ENCODE measurements around the gene BTBD16. TPM values are rescaled to one million over a fixed set of nuclear protein-coding genes. Genes with fewer than 3 reads are reported as not detected.

BTBD16 gene
- total and polyA plus RNA-seq, 2 of the 13 experiments (the other 11 are each of a cell fraction or from before 2014, with no cell fraction given) = 5.0 to 11.9 TPM

- TF ChIP-seq, protein P1, sequence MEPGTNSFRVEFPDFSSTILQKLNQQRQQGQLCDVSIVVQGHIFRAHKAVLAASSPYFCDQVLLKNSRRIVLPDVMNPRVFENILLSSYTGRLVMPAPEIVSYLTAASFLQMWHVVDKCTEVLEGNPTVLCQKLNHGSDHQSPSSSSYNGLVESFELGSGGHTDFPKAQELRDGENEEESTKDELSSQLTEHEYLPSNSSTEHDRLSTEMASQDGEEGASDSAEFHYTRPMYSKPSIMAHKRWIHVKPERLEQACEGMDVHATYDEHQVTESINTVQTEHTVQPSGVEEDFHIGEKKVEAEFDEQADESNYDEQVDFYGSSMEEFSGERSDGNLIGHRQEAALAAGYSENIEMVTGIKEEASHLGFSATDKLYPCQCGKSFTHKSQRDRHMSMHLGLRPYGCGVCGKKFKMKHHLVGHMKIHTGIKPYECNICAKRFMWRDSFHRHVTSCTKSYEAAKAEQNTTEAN (CRISPR knock-in tag; conservative IDR thresholded peaks at IDR 0.05) = no peak
- TF ChIP-seq ZNF740 (CRISPR knock-in tag; IDR thresholded peaks at IDR 0.05) = no peak
- TF ChIP-seq CENPX (CRISPR knock-in tag; IDR thresholded peaks at IDR 0.05) = no peak
- TF ChIP-seq FOXK1 (CRISPR knock-in tag; IDR thresholded peaks at IDR 0.05; ENCODE audit: borderline replicate concordance, low read depth) = no peak; the same call in 1 of the 2 replicates
- no peak for TF ChIP-seq ZSCAN30 (CRISPR knock-in tag; IDR thresholded peaks at IDR 0.05)
- no peak for TF ChIP-seq ZNF124 (CRISPR knock-in tag; IDR thresholded peaks at IDR 0.05)
- no peak for TF ChIP-seq ZKSCAN5 (CRISPR knock-in tag; IDR thresholded peaks at IDR 0.05)
- TF ChIP-seq NFYB (CRISPR knock-in tag; IDR thresholded peaks at IDR 0.05) = no peak
- 0 out of 2 replicates have a peak, but pooled peaks have one; percentile 25 for TF ChIP-seq MEIS1 (CRISPR knock-in tag; IDR thresholded peaks at IDR 0.05; ENCODE audit: borderline replicate concordance)
- TF ChIP-seq, protein P2, sequence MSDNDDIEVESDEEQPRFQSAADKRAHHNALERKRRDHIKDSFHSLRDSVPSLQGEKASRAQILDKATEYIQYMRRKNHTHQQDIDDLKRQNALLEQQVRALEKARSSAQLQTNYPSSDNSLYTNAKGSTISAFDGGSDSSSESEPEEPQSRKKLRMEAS (IDR thresholded peaks at IDR 0.05) = peak; percentile 13; the same call in 1 of the 2 replicates
- TF ChIP-seq, protein P3, sequence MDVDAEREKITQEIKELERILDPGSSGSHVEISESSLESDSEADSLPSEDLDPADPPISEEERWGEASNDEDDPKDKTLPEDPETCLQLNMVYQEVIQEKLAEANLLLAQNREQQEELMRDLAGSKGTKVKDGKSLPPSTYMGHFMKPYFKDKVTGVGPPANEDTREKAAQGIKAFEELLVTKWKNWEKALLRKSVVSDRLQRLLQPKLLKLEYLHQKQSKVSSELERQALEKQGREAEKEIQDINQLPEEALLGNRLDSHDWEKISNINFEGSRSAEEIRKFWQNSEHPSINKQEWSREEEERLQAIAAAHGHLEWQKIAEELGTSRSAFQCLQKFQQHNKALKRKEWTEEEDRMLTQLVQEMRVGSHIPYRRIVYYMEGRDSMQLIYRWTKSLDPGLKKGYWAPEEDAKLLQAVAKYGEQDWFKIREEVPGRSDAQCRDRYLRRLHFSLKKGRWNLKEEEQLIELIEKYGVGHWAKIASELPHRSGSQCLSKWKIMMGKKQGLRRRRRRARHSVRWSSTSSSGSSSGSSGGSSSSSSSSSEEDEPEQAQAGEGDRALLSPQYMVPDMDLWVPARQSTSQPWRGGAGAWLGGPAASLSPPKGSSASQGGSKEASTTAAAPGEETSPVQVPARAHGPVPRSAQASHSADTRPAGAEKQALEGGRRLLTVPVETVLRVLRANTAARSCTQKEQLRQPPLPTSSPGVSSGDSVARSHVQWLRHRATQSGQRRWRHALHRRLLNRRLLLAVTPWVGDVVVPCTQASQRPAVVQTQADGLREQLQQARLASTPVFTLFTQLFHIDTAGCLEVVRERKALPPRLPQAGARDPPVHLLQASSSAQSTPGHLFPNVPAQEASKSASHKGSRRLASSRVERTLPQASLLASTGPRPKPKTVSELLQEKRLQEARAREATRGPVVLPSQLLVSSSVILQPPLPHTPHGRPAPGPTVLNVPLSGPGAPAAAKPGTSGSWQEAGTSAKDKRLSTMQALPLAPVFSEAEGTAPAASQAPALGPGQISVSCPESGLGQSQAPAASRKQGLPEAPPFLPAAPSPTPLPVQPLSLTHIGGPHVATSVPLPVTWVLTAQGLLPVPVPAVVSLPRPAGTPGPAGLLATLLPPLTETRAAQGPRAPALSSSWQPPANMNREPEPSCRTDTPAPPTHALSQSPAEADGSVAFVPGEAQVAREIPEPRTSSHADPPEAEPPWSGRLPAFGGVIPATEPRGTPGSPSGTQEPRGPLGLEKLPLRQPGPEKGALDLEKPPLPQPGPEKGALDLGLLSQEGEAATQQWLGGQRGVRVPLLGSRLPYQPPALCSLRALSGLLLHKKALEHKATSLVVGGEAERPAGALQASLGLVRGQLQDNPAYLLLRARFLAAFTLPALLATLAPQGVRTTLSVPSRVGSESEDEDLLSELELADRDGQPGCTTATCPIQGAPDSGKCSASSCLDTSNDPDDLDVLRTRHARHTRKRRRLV (CRISPR knock-in tag; IDR thresholded peaks at IDR 0.05) = no peak
- TF ChIP-seq ZNF513 (CRISPR knock-in tag; conservative IDR thresholded peaks at IDR 0.05) = no peak
- TF ChIP-seq, protein P4, sequence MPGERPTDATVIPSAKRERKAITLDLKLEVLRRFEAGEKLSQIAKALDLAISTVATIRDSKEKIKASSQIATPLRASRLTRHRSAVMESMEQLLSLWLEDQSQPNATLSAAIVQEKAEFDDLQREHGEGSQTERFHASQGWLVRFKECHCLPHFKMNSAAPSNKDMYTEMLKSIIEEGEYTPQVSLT (CRISPR knock-in tag; IDR thresholded peaks at IDR 0.05; ENCODE audit: borderline replicate concordance, low read depth) = no peak
- TF ChIP-seq ADNP (CRISPR knock-in tag; IDR thresholded peaks at IDR 0.05) = no peak
- 0 out of 2 replicates have a peak, but pooled peaks have one; percentile 29 for TF ChIP-seq YEATS4 (CRISPR knock-in tag; IDR thresholded peaks at IDR 0.05; ENCODE audit: borderline replicate concordance)
- 0 out of 2 replicates have a peak, but pooled peaks have one; percentile 32 for TF ChIP-seq KDM5A (IDR thresholded peaks at IDR 0.05; ENCODE audit: borderline replicate concordance, low read length)
- no peak for TF ChIP-seq ZNF180 (CRISPR knock-in tag; IDR thresholded peaks at IDR 0.05; ENCODE audit: borderline replicate concordance, low read depth)
Measured at GRCh38 chr10:122374859-122375678, 104.0 kb downstream of the BTBD16 start (continued).

Measured in HepG2 (cell line).